GM10266 (cell line): Measurements from ENCODE around the gene PKD1L1.

ENCODE experiments used
- DNase-seq: peaks from one replicate; pipeline ENCODE4 v3.0.0; 2012; ENCODE audit errors: extremely low spot score
- CTCF ChIP-seq: IDR thresholded peaks from 2 replicates; pipeline ENCODE4 v1.5.1; 2012; ENCODE audit warnings: mild to moderate bottlenecking, low read depth; ENCODE audit not compliant: control insufficient read depth, insufficient read depth; ENCODE audit errors: missing control alignments

PKD1L1 gene

GRCh38 chr7:47807126-47807525 is 141.1 kb downstream of the PKD1L1 start:
- no peak for TF ChIP-seq CTCF
- no peak for DNase-seq

- DNase-seq, result no peak
- TF ChIP-seq CTCF, result no peak
Measured at GRCh38 chr7:47806701-47807103, 141.6 kb downstream of the PKD1L1 start.

GRCh38 chr7:47804767-47805545 is 143.3 kb downstream of the PKD1L1 start:
- no peak for DNase-seq
- no peak for TF ChIP-seq CTCF

GRCh38 chr7:47803846-47804245 is 144.4 kb downstream of the PKD1L1 start:
- no peak for TF ChIP-seq CTCF
- no peak for DNase-seq

GRCh38 chr7:47803025-47803424 is 145.2 kb downstream of the PKD1L1 start:
- DNase-seq, result no peak
- no peak for TF ChIP-seq CTCF

GRCh38 chr7:47801423-47801822 is 146.8 kb downstream of the PKD1L1 start:
- no peak for TF ChIP-seq CTCF
- no peak for DNase-seq

GRCh38 chr7:47799524-47799923 is 148.7 kb downstream of the PKD1L1 start:
- DNase-seq, result no peak
- no peak for TF ChIP-seq CTCF
